Activated CD8-positive, alpha-beta memory T cell treated with anti-CD3 and anti-CD28 coated beads for 24 hours (primary cell): ENCODE measurements around the gene RBP4.

ENCODE experiments used
- DNase-seq: peaks from one replicate; pipeline ENCODE4 v3.0.0-alpha.2; 2020

The RBP4 gene

GRCh38 chr10:93601146-93601773, at the start of gene RBP4:
Gene RBP4 (minus strand): TSS chr10:93601235. CDS start chr10:93601028, 207 bp downstream.
- DNase-seq: no peak

GRCh38 chr10:93639791-93640190, 38.8 kb upstream of the RBP4 start:
- DNase-seq: no peak

DNA sequence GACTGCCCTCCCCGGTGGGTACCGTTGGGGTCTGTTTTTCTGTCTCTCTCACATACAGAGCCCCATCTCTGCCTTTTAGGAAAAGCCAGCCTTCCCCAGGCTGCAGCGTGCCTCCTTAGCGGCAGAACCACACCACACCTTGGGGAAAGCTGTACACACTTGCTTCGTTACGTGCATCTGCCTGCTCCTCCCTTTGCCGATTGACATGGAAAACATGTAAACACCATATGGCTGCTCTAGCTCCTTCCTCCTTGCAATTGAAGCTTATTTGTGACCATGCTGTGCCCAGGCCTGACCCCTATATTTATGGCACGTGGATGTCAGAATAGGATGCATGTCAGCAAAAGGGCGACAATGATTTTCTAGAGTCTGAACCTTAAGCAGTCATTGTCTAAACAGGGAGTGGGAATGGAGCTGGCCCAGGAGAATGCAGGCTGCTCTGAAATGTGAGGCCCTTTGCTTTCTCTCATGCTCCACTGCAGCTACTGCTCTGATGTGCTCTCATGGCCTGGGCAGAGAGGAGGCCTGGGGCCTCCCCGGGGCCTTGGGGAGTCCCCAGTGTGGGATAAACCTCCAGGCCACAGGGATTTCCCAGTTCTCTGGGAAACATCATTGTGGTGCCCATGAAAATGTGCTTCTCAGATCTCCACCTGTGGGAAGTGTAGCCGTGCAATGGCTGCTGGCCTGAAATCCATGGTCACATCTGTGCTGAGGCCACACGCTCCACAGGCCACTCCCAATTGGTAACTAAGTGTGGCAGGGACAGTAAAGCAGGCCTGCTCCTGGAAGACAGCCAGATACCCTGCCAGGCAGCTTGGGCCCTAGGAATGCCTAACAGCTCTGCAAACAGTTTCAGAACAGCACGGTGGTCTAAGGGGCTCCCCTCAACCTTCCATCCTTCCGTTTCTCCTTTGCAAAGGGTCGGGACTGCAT, 29.9 kb upstream of the RBP4 start:
- DNase-seq: no peak

DNA sequence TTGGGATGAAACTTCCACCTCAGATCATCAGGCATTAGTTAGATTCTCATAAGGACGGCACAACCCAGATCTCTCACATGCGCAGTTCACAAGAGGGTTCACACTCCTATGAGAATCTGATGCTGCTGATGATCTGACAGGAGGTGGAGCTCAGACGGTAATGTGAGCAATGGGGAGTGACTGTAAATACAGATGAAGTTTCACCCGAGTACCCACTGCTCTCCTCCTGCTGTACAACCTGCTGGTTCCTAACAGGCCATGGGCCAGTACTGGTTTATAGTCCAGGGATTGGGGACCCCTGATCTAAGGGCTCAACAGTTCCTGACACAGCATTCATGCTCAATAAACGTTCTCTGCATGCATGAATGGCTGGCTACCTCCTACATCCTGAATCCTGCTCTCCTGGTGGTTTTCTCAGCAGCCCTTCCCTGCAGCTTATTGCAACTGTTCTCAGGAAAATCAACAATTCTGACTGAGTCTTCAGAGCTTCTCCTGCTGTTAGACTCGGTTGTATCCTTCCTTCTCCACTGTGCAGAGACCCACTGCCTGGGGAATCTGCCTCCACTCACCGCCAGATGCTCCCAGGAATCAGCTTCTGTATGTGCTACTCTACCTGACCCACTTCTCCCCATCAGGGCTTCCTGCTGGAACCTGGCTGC, 28.7 kb upstream of the RBP4 start:
- DNase-seq: no peak

GRCh38 chr10:93628858-93629257, 27.8 kb upstream of the RBP4 start:
- DNase-seq: no peak

DNA sequence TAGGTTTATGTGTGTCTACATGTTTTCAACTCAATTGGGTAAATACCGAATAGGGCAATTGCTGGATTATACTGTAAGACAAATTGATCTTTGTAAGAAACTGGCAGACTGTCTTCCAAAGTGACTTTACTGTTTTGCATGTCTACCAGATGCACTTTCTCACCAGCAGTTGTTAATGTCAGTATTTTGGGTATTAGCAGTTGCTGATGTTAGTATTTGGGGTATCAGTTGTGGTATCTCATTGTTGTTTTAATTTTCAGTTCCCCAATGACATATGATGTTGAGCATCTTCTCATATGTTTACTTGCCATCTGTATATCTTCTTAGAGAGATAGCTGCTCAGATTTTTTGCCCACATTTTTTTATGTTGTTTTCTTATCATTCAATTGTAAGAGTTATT, 21.9 kb upstream of the RBP4 start:
- no peak for DNase-seq

GRCh38 chr10:93620925-93621324, 19.9 kb upstream of the RBP4 start:
- DNase-seq: no peak

DNA sequence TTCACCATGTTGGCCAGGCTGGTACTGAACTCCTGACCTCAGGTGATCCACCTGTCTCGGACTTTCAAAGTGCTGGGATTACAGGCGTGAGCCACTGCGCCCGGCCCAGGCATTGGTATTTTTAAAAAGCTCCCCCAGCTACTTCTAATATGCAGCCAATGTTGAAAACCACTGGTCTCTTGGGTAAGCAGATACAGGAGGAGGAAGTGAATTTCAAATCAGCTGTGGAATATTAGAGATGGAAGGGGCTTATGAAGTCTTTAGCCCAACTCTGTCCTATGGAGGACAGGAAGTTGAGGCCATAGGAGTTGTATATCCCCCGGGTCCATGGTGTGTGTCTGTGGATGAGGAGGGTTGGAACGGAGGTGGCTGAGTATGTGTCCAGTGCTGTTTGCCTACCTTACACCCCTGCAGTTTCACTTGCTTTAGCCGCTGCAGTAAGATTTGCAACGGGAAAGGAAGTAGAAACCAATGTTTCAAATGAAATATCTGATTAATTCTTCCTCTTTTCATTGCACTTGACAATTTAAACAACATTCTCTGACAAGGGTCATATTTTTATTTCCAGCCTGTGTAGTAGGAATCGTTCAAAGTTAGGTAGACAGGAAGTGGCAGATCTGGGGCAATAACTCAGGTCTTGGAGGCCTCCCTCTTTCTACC, 14.7 kb upstream of the RBP4 start:
- DNase-seq: no peak

GRCh38 chr10:93614101-93614825, 13.2 kb upstream of the RBP4 start:
- no peak for DNase-seq

GRCh38 chr10:93613126-93613525, 12.1 kb upstream of the RBP4 start:
- DNase-seq: no peak

GRCh38 chr10:93612311-93612710, 11.3 kb upstream of the RBP4 start, which contains the start of gene PDE6C:
Gene PDE6C (plus strand): TSS chr10:93612537. CDS start chr10:93612726, 189 bp downstream.
- no peak for DNase-seq

DNA sequence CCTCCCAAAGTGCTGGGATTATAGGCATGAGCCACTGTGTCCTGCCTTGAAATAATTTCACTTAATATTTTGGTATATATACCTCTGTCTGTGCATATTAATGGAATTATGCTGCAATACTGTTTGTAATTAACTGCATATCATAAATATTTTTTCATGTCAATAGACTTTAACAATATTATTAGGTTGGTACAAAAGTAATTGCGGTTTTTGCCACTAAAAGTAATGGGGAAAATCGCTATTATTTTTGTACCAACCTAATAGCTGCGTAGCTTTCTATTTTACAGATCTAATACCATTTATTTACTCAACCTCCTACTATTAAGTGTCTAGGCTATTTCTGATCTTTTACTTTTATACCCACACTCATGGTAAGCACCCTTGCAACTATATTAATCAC, 7.4 kb upstream of the RBP4 start:
- DNase-seq: no peak

DNA sequence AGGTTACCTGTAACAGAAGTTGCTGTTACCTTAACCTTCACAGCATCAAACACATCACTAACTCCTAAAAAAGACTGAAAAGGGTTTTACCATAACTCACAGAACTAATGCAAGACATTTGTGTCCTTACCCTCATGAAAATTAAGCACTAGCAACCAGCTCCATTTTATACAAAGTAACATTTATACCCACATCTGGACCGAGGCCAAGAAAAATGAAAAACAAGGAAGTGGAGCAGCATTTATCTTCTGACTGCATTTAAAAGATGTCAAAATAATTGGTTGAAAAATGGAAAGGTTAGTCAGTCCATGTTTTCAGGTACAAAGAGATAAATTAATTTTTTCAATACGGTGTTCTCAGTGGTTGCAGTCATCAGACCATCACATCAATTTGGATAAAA, 3.1 kb upstream of the RBP4 start:
- no peak for DNase-seq

DNA sequence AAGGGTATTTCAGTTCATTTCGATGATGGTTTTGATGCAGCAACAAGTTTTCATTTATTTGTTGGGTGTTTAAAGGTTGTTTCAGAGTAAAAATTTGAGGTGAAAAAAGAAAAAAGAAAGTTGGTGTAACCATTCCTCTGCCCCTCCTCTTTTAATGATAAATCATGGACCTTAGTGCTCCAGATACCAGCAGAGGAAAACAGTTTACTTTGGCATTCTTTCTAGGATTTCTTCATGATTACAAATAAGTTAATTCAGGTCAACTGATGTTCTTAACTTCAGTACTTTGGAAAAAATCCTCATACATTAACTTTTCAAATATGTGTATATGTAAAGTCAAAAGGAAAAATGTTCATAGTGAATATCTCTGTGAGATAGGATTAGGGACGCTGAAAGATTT, 2.0 kb upstream of the RBP4 start:
- no peak for DNase-seq

DNA sequence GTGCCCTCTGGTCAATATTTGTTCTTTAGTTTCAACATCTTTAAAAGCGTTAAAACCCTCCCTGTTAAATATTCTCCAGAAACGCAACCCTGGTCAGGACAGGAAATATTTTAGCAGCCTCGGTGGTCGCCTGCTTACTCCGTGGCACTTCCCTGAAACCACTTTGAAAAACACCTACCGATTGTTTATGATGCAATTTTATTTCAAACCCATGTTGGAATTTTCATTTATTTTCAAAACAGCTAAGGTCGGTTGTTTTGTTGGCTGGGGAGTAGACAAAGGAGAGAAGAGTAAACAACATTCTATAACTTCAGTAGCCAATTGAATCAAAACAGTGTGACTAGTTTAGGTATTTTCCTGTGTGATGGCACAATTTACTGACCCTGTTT, 733 bp upstream of the RBP4 start:
- DNase-seq: no peak

GRCh38 chr10:93600446-93601145, 439 bp downstream of the RBP4 start:
- no peak for DNase-seq

- no peak for DNase-seq
Observed at GRCh38 chr10:93599778-93600177, 1.3 kb downstream of the RBP4 start.

DNA sequence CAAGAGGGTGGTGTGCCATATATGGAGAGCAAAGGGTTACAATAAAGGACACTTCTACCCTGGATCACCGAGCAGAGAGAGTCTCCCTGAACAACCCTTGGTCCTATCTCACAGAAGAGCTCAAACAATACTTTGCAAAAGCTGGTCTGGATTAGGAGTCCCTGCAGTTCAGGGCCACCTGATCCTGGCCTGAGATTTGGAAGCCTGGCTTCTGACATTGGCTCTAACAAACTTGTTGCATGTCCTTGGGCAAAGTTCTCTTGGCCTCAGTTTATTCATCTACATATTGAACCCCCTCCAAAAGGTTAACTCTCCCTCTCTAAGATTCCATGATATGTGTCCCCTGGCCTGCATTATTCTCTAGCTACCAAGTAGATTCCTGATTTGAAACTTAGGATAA, 1.7 kb downstream of the RBP4 start:
- no peak for DNase-seq

GRCh38 chr10:93598157-93598556, 2.9 kb downstream of the RBP4 start:
- DNase-seq: no peak

DNA sequence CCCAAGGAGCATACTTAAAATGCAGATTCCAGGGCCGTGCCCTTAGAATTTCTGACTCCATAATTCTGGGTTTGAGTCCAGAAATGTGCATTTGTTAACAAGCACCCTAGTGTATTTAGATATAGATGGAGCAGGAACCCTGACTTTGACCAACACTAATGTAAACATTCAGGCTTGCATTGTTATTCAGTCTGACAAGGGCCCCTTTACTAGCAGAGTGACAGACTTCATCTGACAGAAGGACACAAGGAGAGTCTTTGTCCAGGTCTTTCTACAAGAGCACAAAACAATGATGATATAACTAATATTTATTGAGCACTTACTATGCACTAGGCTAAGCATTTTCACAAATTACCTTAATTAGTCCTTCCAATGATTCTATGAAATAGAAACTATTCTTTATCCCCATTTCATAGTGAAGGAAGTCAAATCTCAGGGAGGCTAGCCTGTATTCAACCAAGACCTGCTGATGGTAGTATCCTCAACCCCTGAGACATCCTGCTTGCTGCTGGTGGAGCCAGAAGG, 3.9 kb downstream of the RBP4 start:
- no peak for DNase-seq

GRCh38 chr10:93596539-93596938, 4.5 kb downstream of the RBP4 start:
- no peak for DNase-seq
